Measurements from ENCODE around the gene RBMS3.
"Not testable (repeated sequence)": the region's sequence is repeated elsewhere in the genome, so short reads cannot be mapped to it uniquely, and the experiment has no call there.

Gene RBMS3

GRCh38 chr3:29344154-29344553, 63.3 kb downstream of the RBMS3 start:
- no peak for DNase-seq

GRCh38 chr3:29344935-29345334, 64.1 kb downstream of the RBMS3 start:
- no peak for DNase-seq

- no peak for DNase-seq
Observed at GRCh38 chr3:29345516-29346300, 64.8 kb downstream of the RBMS3 start.

GRCh38 chr3:29346828-29347227, 66.0 kb downstream of the RBMS3 start:
- DNase-seq = no peak

- DNase-seq = no peak
Observed at GRCh38 chr3:29347412-29347811, 66.5 kb downstream of the RBMS3 start.

GRCh38 chr3:29348316-29348715, 67.4 kb downstream of the RBMS3 start:
- DNase-seq = no peak

- DNase-seq = no peak
Observed at GRCh38 chr3:29349049-29349448, 68.2 kb downstream of the RBMS3 start.

- no peak for DNase-seq
Observed at GRCh38 chr3:29353807-29354206, 72.9 kb downstream of the RBMS3 start.

- DNase-seq = no peak
Observed at GRCh38 chr3:29354894-29355293, 74.0 kb downstream of the RBMS3 start.

GRCh38 chr3:29356062-29356461, 75.2 kb downstream of the RBMS3 start:
- no peak for DNase-seq

GRCh38 chr3:29360289-29360688, 79.4 kb downstream of the RBMS3 start:
- not testable (repeated sequence) for DNase-seq

GRCh38 chr3:29363110-29363509, 82.2 kb downstream of the RBMS3 start:
- no peak for DNase-seq

- no peak for DNase-seq
Observed at GRCh38 chr3:29370021-29370420, 89.2 kb downstream of the RBMS3 start.

GRCh38 chr3:29370476-29371420, 89.9 kb downstream of the RBMS3 start:
- DNase-seq = no peak

GRCh38 chr3:29373131-29373680, 92.3 kb downstream of the RBMS3 start:
- DNase-seq = no peak

- no peak for DNase-seq
Observed at GRCh38 chr3:29374226-29374625, 93.4 kb downstream of the RBMS3 start.

- no peak for DNase-seq
Observed at GRCh38 chr3:29379097-29379496, 98.2 kb downstream of the RBMS3 start.

- no peak for DNase-seq
Observed at GRCh38 chr3:29381595-29381994, 100.7 kb downstream of the RBMS3 start.

GRCh38 chr3:29382409-29382808, 101.5 kb downstream of the RBMS3 start:
- no peak for DNase-seq

GRCh38 chr3:29382845-29383244, 102.0 kb downstream of the RBMS3 start:
- no peak for DNase-seq

GRCh38 chr3:29384640-29385039, 103.8 kb downstream of the RBMS3 start:
- DNase-seq = no peak

- no peak for DNase-seq
Observed at GRCh38 chr3:29385046-29385830, 104.4 kb downstream of the RBMS3 start.

Data from C1 segment of cervical spinal cord (tissue), 14 donors.